ENCODE results near the gene SUN5. TPM values are rescaled to one million over a fixed set of nuclear protein-coding genes. Genes with fewer than 3 reads are reported as not detected.
"Not testable (repeated sequence)": the region's sequence is repeated elsewhere in the genome, so short reads cannot be mapped to it uniquely, and the experiment has no call there.

SUN5 gene
- total RNA-seq (2014; rRNA removed; shearing (Covaris generic); ENCODE audit: low replicate concordance): not detected in 2 replicates

GRCh38 chr20:33004141-33004751 is at the start of gene SUN5:
Gene SUN5, minus strand, starts transcription at chr20:33004433. Its CDS starts 93 bp downstream, at chr20:33004340.
- Histone ChIP-seq H3K4me1 (ENCODE audit: low read length) (no peaks in the 10 kb centered on the region), H3K79me2 (ENCODE audit: low read length) (no peaks in the 10 kb centered on the region), H3K4me3 (ENCODE audit: low read length) (no peak within 1 kb of the TSS), H2AFZ (ENCODE audit: low read length) (no peak within 1 kb of the TSS), H3K27me3 (ENCODE audit: low read length) (no peaks in the 10 kb centered on the region), H3K9me3 (ENCODE audit: low read length) (peaks cover 4% of the 10 kb centered on the region; the same call in 1 of the 2 replicates), H3K9ac (ENCODE audit: low read length) (no peak within 1 kb of the TSS), H4K20me1 (ENCODE audit: insufficient read depth, low read depth, low read length) (no peaks in the 10 kb centered on the region), H3K36me3 (ENCODE audit: insufficient read depth, low read length) (no peaks in the 10 kb centered on the region), H3K9me2 (replicated peaks; ENCODE audit: insufficient read depth, low read length) (no peaks in the 10 kb centered on the region), H3K4me2 (ENCODE audit: low read depth, low read length, poor library complexity, severe bottlenecking) (no peak within 1 kb of the TSS), H3K27ac (ENCODE audit: low read length) (no peak within 1 kb of the TSS)
- no peak for DNase-seq

- no peak within 1 kb of the TSS for H3K4me3 ChIP-seq (ENCODE audit: low read length)
- H3K27ac ChIP-seq (ENCODE audit: low read length): no peak within 1 kb of the TSS
- no peaks in the 10 kb centered on the region for H3K4me1 ChIP-seq (ENCODE audit: low read length)
- DNase-seq: no peak
- no peaks in the 10 kb centered on the region for H3K36me3 ChIP-seq (ENCODE audit: insufficient read depth, low read length)
- no peaks in the 10 kb centered on the region for H4K20me1 ChIP-seq (ENCODE audit: insufficient read depth, low read depth, low read length)
- H3K9me3 ChIP-seq (ENCODE audit: low read length): no peaks in the 10 kb centered on the region
- H3K9ac ChIP-seq (ENCODE audit: low read length): no peak within 1 kb of the TSS
- H3K9me2 ChIP-seq (replicated peaks; ENCODE audit: insufficient read depth, low read length): no peaks in the 10 kb centered on the region
- H2AFZ ChIP-seq (ENCODE audit: low read length): no peak within 1 kb of the TSS
- no peak within 1 kb of the TSS for H3K4me2 ChIP-seq (ENCODE audit: low read depth, low read length, poor library complexity, severe bottlenecking)
- H3K27me3 ChIP-seq (ENCODE audit: low read length): no peaks in the 10 kb centered on the region
- H3K79me2 ChIP-seq (ENCODE audit: low read length): no peaks in the 10 kb centered on the region
These were observed 49.3 kb upstream of the SUN5 start, which contains the start of gene BPIFB3 for GRCh38 chr20:33053291-33054106. Gene BPIFB3, plus strand, starts transcription at chr20:33053903. Its CDS starts 1,533 bp downstream, at chr20:33055436.

- H3K9ac ChIP-seq (ENCODE audit: low read length): no peak overlapping the region
- H3K9me2 ChIP-seq (replicated peaks; ENCODE audit: insufficient read depth, low read length): no peaks in the 10 kb centered on the region
- DNase-seq: no peak
- H3K4me3 ChIP-seq (ENCODE audit: low read length): no peak overlapping the region
- H3K79me2 ChIP-seq (ENCODE audit: low read length): no peaks in the 10 kb centered on the region
- no peak overlapping the region for H3K27ac ChIP-seq (ENCODE audit: low read length)
- H3K36me3 ChIP-seq (ENCODE audit: insufficient read depth, low read length): no peaks in the 10 kb centered on the region
- no peaks in the 10 kb centered on the region for H4K20me1 ChIP-seq (ENCODE audit: insufficient read depth, low read depth, low read length)
- no peak overlapping the region for H3K4me2 ChIP-seq (ENCODE audit: low read depth, low read length, poor library complexity, severe bottlenecking)
- no peak overlapping the region for H2AFZ ChIP-seq (ENCODE audit: low read length)
- no peaks in the 10 kb centered on the region for H3K4me1 ChIP-seq (ENCODE audit: low read length)
- no peaks in the 10 kb centered on the region for H3K9me3 ChIP-seq (ENCODE audit: low read length)
- H3K27me3 ChIP-seq (ENCODE audit: low read length): no peaks in the 10 kb centered on the region
These were observed 47.1 kb upstream of the SUN5 start for GRCh38 chr20:33051333-33051732.

DNA sequence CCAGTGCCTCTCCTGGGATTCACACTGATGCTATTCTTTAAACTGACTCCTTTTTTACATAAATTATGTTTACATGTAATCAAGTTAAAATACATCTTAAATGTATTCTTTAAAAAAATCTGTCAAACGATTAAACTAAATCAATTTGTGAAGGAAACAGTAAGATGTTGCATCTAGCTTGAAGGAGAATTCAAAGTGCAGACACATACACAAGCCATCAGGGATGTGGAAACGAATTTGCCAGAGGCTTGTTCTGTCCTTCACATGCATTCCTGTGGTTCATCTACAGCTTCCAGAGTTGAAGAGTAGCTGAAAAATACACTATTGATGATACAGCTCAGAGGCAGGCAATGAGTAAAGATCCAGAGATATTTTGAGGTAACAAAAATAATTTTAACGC is 42.2 kb upstream of the SUN5 start:
- no peak for DNase-seq
- no peaks in the 10 kb centered on the region for H3K79me2 ChIP-seq (ENCODE audit: low read length)
- H3K27ac ChIP-seq (ENCODE audit: low read length): no peak overlapping the region
- H2AFZ ChIP-seq (ENCODE audit: low read length): no peak overlapping the region
- no peaks in the 10 kb centered on the region for H3K4me1 ChIP-seq (ENCODE audit: low read length)
- no peak overlapping the region for H3K4me3 ChIP-seq (ENCODE audit: low read length)
- H3K9me3 ChIP-seq (ENCODE audit: low read length): no peaks in the 10 kb centered on the region
- H3K36me3 ChIP-seq (ENCODE audit: insufficient read depth, low read length): no peaks in the 10 kb centered on the region
- H3K27me3 ChIP-seq (ENCODE audit: low read length): no peaks in the 10 kb centered on the region
- no peaks in the 10 kb centered on the region for H3K9me2 ChIP-seq (replicated peaks; ENCODE audit: insufficient read depth, low read length)
- H3K9ac ChIP-seq (ENCODE audit: low read length): no peak overlapping the region
- H4K20me1 ChIP-seq (ENCODE audit: insufficient read depth, low read depth, low read length): no peaks in the 10 kb centered on the region
- H3K4me2 ChIP-seq (ENCODE audit: low read depth, low read length, poor library complexity, severe bottlenecking): no peak overlapping the region

GRCh38 chr20:33045129-33045721 is 41.0 kb upstream of the SUN5 start:
- not testable (repeated sequence) for H3K79me2 ChIP-seq (ENCODE audit: low read length); H4K20me1 ChIP-seq (ENCODE audit: insufficient read depth, low read depth, low read length); H3K36me3 ChIP-seq (ENCODE audit: insufficient read depth, low read length); H3K4me3 ChIP-seq (ENCODE audit: low read length); H3K4me2 ChIP-seq (ENCODE audit: low read depth, low read length, poor library complexity, severe bottlenecking); H2AFZ ChIP-seq (ENCODE audit: low read length); H3K9me2 ChIP-seq (replicated peaks; ENCODE audit: insufficient read depth, low read length); DNase-seq; H3K9me3 ChIP-seq (ENCODE audit: low read length); H3K4me1 ChIP-seq (ENCODE audit: low read length); H3K27ac ChIP-seq (ENCODE audit: low read length); H3K9ac ChIP-seq (ENCODE audit: low read length); H3K27me3 ChIP-seq (ENCODE audit: low read length)

DNA sequence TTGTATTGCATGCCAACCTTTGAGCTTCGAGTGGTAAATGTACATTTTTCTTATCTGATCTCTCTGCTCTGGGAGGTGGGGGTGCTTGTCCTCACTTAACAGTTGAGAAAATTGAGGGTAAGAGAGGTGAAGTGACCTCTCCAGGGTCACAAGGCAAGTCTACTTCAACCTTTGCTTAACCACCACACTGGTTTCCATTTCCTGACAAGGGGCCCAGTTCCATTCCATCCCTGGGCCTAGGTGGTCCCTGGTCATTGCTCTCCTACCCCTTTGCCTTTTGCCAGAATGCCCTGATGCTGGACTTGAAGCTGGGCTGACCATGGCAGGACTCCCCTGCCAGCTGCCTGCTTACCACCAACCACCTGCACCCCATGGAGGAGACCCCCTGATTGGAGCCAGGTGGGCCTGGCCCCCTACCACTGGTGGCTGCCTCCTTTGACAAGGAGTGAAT is 39.5 kb upstream of the SUN5 start:
- no peaks in the 10 kb centered on the region for H3K9me2 ChIP-seq (replicated peaks; ENCODE audit: insufficient read depth, low read length)
- H2AFZ ChIP-seq (ENCODE audit: low read length): no peak overlapping the region
- DNase-seq: no peak
- no peaks in the 10 kb centered on the region for H3K36me3 ChIP-seq (ENCODE audit: insufficient read depth, low read length)
- H3K4me1 ChIP-seq (ENCODE audit: low read length): no peaks in the 10 kb centered on the region
- no peaks in the 10 kb centered on the region for H3K9me3 ChIP-seq (ENCODE audit: low read length)
- no peak overlapping the region for H3K4me3 ChIP-seq (ENCODE audit: low read length)
- H4K20me1 ChIP-seq (ENCODE audit: insufficient read depth, low read depth, low read length): no peaks in the 10 kb centered on the region
- H3K79me2 ChIP-seq (ENCODE audit: low read length): no peaks in the 10 kb centered on the region
- no peaks in the 10 kb centered on the region for H3K27me3 ChIP-seq (ENCODE audit: low read length)
- H3K27ac ChIP-seq (ENCODE audit: low read length): no peak overlapping the region
- no peak overlapping the region for H3K9ac ChIP-seq (ENCODE audit: low read length)
- H3K4me2 ChIP-seq (ENCODE audit: low read depth, low read length, poor library complexity, severe bottlenecking): no peak overlapping the region

- Histone ChIP-seq H3K4me2 (ENCODE audit: low read depth, low read length, poor library complexity, severe bottlenecking) (no peak overlapping the region), H3K36me3 (ENCODE audit: insufficient read depth, low read length) (no peaks in the 10 kb centered on the region), H4K20me1 (ENCODE audit: insufficient read depth, low read depth, low read length) (no peaks in the 10 kb centered on the region), H3K4me1 (ENCODE audit: low read length) (no peaks in the 10 kb centered on the region), H3K9me3 (ENCODE audit: low read length) (no peaks in the 10 kb centered on the region), H3K27ac (ENCODE audit: low read length) (no peak overlapping the region), H3K27me3 (ENCODE audit: low read length) (no peaks in the 10 kb centered on the region), H3K79me2 (ENCODE audit: low read length) (no peaks in the 10 kb centered on the region), H3K4me3 (ENCODE audit: low read length) (no peak overlapping the region), H2AFZ (ENCODE audit: low read length) (no peak overlapping the region), H3K9me2 (replicated peaks; ENCODE audit: insufficient read depth, low read length) (no peaks in the 10 kb centered on the region), H3K9ac (ENCODE audit: low read length) (no peak overlapping the region)
- DNase-seq: no peak
These were observed 38.9 kb upstream of the SUN5 start for GRCh38 chr20:33042983-33043730.

DNA sequence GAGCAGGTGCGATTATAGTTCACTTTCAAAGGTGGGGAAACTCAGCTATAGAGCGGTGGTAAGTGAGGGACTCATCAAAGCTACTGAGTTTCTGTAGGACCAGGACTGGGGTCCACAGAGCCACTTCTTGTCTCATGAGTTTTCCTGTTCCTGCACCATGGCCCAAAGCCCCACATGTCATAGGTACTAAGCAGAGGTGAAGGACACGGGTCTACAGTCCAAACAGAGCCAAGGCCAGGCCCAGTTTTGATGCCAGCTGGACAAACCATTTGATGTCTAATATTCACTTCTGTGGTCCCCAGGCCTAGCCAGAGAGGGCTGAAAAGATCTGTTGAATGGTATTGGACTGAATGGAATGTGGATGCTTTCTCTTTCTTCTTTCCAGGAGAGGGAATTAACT is 38.2 kb upstream of the SUN5 start:
- Histone ChIP-seq H3K9ac (ENCODE audit: low read length) (no peak overlapping the region), H3K4me2 (ENCODE audit: low read depth, low read length, poor library complexity, severe bottlenecking) (no peak overlapping the region), H3K9me3 (ENCODE audit: low read length) (no peaks in the 10 kb centered on the region), H3K4me3 (ENCODE audit: low read length) (no peak overlapping the region), H3K9me2 (replicated peaks; ENCODE audit: insufficient read depth, low read length) (no peaks in the 10 kb centered on the region), H3K27ac (ENCODE audit: low read length) (no peak overlapping the region), H3K79me2 (ENCODE audit: low read length) (no peaks in the 10 kb centered on the region), H3K36me3 (ENCODE audit: insufficient read depth, low read length) (no peaks in the 10 kb centered on the region), H2AFZ (ENCODE audit: low read length) (no peak overlapping the region), H4K20me1 (ENCODE audit: insufficient read depth, low read depth, low read length) (no peaks in the 10 kb centered on the region), H3K27me3 (ENCODE audit: low read length) (no peaks in the 10 kb centered on the region), H3K4me1 (ENCODE audit: low read length) (no peaks in the 10 kb centered on the region)
- DNase-seq: no peak
